Fibroblast of upper back skin (primary cell): ENCODE data around the gene UBE2C.
A peak's percentile ranks its signal among the peaks of the same experiment; 100 is the strongest.

Experiments
- DNase-seq: peaks from one replicate; pipeline ENCODE4 v3.0.0-alpha.2; 2013

The UBE2C gene

DNA sequence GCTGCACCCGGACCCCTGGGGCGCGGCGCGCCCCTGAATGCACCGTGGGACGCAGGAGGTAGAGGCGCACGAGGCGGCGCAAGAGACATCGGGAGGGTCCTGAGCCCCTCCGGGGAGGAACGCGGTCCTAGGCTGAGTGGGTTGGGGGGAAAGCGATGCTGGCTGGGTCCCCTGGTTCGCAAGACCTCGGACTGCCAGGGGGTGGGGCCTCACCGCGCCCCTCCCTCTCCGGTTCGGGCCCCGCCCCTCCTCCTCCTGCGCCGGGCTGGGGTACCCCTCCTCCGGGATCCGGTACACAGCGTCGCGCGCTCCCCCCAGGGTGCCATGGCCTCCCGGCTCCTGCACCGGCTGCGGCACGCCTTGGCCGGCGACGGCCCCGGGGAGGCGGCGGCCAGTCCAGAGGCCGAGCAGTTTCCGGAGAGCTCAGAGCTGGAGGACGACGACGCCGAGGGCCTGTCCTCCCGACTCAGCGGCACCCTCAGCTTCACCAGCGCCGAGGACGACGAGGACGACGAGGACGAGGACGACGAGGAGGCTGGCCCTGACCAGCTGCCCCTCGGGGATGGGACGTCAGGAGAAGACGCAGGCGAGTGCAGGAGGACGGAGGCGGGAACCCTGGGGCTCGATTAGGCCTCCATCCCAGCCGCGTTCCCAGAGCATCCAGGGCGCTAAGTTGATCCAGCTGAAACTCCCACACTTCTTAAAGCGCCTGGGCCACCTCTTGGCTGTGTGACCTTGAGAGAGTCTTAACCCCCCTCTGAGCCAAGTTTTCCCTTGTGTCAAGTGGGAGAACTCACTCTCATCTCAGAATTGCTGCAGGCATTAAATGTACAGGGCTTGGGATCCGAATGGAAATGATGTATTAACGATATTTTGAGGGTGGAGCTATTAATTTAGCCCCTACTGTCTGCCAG, 21.7 kb downstream of the UBE2C start:
- peak; percentile 70 for DNase-seq

DNA sequence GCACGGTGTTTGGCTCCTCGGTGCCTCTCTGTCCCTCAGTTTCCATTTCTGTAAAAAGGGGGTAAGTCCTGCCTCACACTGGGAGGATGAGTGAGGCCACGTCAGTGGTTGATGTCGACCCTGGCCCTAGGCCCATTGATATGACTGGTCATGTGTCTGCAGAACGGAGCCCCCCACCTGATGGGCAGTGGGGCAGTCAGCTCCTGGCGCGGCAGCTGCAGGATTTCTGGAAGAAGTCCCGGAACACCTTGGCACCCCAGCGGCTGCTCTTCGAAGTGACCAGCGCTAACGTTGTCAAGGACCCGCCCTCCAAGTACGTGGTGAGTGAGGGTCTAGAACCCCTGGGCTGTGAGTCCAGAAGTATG, 22.3 kb downstream of the UBE2C start:
- no peak for DNase-seq

GRCh38 chr20:45835329-45835765, 22.9 kb downstream of the UBE2C start:
- DNase-seq: no peak

GRCh38 chr20:45835825-45836224, 23.4 kb downstream of the UBE2C start:
- DNase-seq: peak; percentile 33

GRCh38 chr20:45836841-45837240, 24.4 kb downstream of the UBE2C start:
- no peak for DNase-seq

DNA sequence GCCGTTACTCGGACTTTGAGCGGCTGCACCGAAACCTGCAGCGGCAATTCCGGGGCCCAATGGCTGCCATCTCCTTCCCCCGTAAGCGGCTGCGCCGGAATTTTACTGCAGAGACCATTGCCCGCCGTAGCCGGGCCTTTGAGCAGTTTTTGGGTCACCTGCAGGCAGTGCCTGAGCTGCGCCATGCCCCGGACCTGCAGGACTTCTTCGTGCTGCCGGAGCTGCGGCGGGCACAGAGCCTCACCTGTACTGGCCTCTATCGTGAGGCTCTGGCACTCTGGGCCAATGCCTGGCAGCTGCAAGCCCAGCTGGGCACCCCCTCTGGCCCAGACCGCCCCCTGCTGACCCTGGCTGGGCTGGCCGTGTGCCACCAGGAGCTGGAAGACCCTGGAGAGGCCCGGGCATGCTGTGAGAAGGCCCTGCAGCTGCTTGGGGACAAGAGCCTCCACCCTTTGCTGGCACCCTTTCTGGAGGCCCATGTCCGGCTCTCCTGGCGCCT, 28.3 kb downstream of the UBE2C start:
- no peak for DNase-seq

- no peak for DNase-seq
These were observed 29.1 kb downstream of the UBE2C start for GRCh38 chr20:45841407-45842129.

DNA sequence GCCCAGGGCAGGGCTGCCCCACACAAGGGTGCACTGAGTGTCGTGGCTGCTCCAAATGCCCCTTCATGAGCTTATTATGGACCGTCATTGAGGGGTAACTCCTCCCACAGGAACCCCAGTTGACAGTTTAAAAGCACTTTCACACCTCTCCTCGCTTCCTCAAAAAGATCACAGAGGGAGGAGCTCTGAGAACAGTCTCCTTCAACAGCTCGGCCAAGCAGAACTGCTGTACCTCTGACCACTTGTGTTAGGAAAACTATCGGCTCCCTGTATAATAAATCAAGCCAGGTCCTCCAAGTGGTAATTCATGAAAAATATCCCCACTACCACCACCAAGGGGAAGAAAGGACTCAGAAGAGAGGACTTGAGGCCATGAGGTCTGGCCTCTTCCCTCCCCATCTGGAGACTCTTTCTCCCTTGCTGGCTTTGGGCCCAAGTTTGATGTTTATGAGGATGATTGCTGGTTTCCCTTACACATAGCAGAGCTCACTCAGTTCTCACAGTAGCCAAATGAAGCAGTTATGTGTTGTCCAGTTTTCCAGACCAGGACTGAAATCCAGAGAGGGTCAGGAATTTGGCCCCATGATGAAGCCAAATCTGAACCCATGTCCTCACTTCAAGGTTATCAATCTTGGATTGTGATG, 29.8 kb downstream of the UBE2C start:
- DNase-seq: no peak

- no peak for DNase-seq
These were observed 31.1 kb downstream of the UBE2C start for GRCh38 chr20:45843506-45843905.

DNA sequence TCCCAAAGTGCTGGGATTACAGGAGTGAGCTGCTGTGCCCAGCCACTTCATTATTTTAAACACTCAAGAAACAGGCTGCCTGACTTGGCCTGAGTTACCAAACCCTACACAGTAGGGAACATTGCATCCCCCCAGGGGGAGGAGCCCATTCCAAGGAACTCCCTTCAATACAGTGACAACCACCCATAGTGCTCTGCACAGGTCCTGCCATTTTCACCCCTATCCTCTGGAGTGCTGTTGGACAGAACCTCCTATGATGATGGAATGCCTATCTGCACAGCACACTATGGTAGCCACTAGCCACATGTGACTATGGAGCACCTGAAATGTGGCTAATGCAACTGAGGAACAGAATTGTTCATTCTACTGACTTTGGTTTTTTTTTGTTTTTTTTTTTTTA, 33.0 kb downstream of the UBE2C start:
- DNase-seq: no peak

GRCh38 chr20:45848421-45848820, 36.0 kb downstream of the UBE2C start:
- no peak for DNase-seq

GRCh38 chr20:45848969-45849582, 36.6 kb downstream of the UBE2C start:
- DNase-seq: no peak

- DNase-seq: no peak
These were observed 37.8 kb downstream of the UBE2C start for GRCh38 chr20:45850238-45850637.

DNA sequence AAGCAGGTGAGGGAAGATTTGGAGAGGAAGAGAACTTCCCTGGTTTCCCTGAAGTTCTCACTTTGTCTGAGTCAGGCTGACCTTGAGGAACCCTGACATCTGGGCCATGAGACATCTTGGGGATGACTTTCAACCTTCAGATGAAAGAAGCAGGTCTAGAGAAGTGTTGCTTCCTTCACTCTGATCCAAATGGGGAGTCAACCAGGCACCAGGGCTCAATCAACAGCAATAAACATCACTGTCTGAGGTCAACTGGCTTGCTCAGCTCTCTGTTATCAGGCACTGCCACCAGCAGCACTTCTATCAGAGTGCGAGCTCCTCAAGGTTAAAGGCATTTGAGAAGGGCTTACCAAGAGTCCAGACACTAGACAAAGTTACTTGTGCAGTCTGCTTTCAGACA, 38.5 kb downstream of the UBE2C start:
- no peak for DNase-seq

DNA sequence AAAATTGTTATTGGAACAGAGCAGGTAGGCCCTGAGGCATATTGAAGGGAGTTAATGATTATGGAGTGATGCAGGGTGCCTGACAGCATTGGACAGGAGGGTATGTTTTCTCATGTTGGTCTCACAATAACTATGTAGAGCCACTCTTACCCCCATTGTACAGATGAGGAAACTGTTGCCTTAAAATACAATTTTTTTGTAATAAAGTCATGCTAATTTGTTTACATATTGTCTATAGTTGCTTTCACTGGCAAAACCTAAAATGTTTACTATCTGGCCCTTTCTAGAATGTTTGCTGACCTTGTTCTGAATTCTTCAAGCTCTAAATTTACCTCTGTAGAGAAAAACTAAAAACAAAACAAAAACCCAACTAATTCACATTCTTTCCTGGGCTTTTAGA, 39.1 kb downstream of the UBE2C start:
- DNase-seq: no peak

- DNase-seq: no peak
These were observed 39.9 kb downstream of the UBE2C start for GRCh38 chr20:45852326-45852725.

DNA sequence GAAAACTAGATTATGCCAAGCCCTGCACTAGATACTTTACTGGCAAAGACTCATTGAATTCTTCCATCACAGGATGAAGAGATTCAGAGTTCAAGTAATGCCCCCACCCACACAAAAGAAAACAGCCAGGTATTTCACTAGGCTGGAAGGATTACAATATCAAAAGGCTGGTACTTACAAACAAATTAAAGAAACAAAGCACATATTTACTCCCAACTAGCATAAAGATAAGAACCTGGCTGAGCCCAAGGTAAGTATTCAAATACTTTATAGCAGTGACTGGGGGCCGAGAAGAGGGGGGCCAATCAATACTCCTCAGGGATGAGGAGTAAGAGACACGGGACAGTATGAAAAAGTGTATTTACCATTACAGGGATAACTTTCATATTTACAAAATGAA, 41.0 kb downstream of the UBE2C start:
- DNase-seq: no peak

GRCh38 chr20:45857114-45857881, 44.9 kb downstream of the UBE2C start, which contains the start of the genes ACOT8 and ZSWIM3:
Gene ACOT8, minus strand, starts transcription at chr20:45857392. Its CDS starts 77 bp downstream, at chr20:45857315.
Gene ZSWIM3, plus strand, starts transcription at chr20:45857614. Its CDS starts 212 bp downstream, at chr20:45857826.
- DNase-seq: peak; percentile 100

GRCh38 chr20:45857882-45858216, 45.4 kb downstream of the UBE2C start:
- no peak for DNase-seq

DNA sequence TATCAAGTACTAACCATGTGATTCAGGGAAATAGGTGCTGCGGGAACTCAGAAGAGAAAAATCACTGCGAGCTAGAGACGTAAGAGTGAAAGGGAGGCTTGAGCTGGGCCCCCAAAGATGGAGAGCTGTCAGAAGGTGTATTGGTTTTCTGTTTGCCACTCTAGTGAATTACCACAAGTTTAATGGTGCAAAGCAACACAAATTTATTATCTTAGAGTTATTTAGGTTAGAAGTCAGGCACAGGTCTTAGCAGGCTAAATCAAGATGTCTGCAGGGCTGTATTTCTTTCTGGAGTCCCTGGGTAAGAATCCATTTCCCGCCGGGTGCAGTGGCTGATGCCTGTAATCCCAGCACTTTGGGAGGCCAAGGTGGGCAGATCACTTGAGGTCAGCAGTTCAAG, 47.5 kb downstream of the UBE2C start:
- no peak for DNase-seq

- DNase-seq: no peak
These were observed 48.2 kb downstream of the UBE2C start for GRCh38 chr20:45860560-45861220.
